RPMI7951 (cell line): ENCODE results near the gene DYNLT2. TPM values are rescaled to one million over a fixed set of nuclear protein-coding genes. Genes with fewer than 3 reads are reported as not detected.
"Not testable (repeated sequence)": the region's sequence is repeated elsewhere in the genome, so short reads cannot be mapped to it uniquely, and the experiment has no call there.

Source experiments
- DNase-seq: peaks from one replicate; pipeline ENCODE4 v3.0.0-alpha.2; 2012; ENCODE audit warnings: low read depth
- total RNA-seq: library from RNA; depleted of rRNA; stranded (reverse); fragments of >200 nt; shearing (Covaris generic); gene quantifications from 2 replicates; pipeline ENCODE4 v1.2.3, GENCODE V29; 2014; rRNA removed

The DYNLT2 gene
- total RNA-seq, 1 experiment from 2014 or later, result 1.8 TPM

GRCh38 chr6:169701311-169701953, 49.9 kb downstream of the DYNLT2 start:
- peak; percentile 43 for DNase-seq

GRCh38 chr6:169700296-169700695, 51.1 kb downstream of the DYNLT2 start:
- peak; percentile 48 for DNase-seq

DNA sequence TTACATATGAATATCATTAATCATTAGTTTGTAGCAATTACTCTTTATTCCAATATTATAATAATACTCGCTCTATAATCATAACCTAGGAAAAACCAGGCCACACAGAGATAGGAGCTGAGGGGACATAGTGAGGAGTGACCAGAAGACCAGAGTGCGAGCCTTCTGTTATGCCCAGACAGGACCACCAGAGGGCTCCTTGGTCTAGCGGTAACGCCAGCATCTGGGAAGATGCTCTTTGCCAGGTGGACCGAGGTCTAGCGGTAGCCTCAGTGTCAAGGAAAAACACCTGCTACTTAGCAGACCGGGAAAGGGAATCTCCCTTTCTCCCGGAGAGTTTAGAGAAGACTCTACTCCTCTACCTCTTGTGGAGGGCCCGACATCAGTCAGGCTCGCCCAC, 54.3 kb downstream of the DYNLT2 start:
- DNase-seq, result not testable (repeated sequence)

GRCh38 chr6:169695131-169695530, 56.2 kb downstream of the DYNLT2 start:
- no peak for DNase-seq

DNA sequence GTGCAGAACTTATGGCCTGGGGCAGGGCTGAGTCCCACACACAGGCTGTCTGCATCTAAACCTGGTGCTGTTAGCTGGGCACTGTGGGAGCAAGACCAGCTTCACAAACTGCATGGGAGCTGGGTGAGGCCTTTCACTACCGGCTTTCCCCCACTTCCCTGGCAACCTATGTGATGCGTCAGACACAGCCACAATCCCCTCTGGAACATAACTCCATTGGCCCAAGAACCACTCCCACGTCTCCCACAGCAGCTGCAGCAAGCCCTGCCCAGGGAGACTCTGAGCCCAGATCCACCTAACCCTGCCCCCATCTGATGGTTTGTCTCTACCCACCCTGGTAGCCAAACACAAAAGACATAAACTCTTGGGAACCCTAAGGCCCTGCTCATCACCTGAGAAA, 58.9 kb downstream of the DYNLT2 start:
- DNase-seq, result peak; percentile 62

GRCh38 chr6:169691260-169691659, 60.1 kb downstream of the DYNLT2 start:
- DNase-seq, result no peak

Other genes starting within 250 kb of the DYNLT2 start
- 9.3 and 12.3 TPM in 2 replicates for gene WDR27, start 49.5 kb downstream of the DYNLT2 start, total RNA-seq
- gene C6orf120, start 49.4 kb downstream of the DYNLT2 start, total RNA-seq, result 47.7 and 55.5 TPM in 2 replicates
- 19.3 and 26.6 TPM in 2 replicates for gene PHF10, start 27.1 kb downstream of the DYNLT2 start, total RNA-seq
- gene ERMARD, start 50 bp upstream of the DYNLT2 start, total RNA-seq, result 15.6 and 15.9 TPM in 2 replicates